ENCODE measurements around the gene SFPQ.
"Not testable (repeated sequence)": the region's sequence is repeated elsewhere in the genome, so short reads cannot be mapped to it uniquely, and the experiment has no call there.

Gene SFPQ, protein sequence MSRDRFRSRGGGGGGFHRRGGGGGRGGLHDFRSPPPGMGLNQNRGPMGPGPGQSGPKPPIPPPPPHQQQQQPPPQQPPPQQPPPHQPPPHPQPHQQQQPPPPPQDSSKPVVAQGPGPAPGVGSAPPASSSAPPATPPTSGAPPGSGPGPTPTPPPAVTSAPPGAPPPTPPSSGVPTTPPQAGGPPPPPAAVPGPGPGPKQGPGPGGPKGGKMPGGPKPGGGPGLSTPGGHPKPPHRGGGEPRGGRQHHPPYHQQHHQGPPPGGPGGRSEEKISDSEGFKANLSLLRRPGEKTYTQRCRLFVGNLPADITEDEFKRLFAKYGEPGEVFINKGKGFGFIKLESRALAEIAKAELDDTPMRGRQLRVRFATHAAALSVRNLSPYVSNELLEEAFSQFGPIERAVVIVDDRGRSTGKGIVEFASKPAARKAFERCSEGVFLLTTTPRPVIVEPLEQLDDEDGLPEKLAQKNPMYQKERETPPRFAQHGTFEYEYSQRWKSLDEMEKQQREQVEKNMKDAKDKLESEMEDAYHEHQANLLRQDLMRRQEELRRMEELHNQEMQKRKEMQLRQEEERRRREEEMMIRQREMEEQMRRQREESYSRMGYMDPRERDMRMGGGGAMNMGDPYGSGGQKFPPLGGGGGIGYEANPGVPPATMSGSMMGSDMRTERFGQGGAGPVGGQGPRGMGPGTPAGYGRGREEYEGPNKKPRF

GRCh38 chr1:35192853-35193664 lies at the start of gene SFPQ:
SFPQ (minus strand) TSS chr1:35193145; CDS start chr1:35193049, 96 bp downstream.
- H3K27ac ChIP-seq, result peak within 1 kb of the TSS; percentile 97
- TF ChIP-seq, protein P1, sequence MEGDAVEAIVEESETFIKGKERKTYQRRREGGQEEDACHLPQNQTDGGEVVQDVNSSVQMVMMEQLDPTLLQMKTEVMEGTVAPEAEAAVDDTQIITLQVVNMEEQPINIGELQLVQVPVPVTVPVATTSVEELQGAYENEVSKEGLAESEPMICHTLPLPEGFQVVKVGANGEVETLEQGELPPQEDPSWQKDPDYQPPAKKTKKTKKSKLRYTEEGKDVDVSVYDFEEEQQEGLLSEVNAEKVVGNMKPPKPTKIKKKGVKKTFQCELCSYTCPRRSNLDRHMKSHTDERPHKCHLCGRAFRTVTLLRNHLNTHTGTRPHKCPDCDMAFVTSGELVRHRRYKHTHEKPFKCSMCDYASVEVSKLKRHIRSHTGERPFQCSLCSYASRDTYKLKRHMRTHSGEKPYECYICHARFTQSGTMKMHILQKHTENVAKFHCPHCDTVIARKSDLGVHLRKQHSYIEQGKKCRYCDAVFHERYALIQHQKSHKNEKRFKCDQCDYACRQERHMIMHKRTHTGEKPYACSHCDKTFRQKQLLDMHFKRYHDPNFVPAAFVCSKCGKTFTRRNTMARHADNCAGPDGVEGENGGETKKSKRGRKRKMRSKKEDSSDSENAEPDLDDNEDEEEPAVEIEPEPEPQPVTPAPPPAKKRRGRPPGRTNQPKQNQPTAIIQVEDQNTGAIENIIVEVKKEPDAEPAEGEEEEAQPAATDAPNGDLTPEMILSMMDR (conservative IDR thresholded peaks at IDR 0.05), result no peak
- peak; percentile 67 for TF ChIP-seq ZFX (IDR thresholded peaks at IDR 0.05)

GRCh38 chr1:35236772-35237171 lies 43.8 kb upstream of the SFPQ start:
- not testable (repeated sequence) for H3K27ac ChIP-seq

DNA sequence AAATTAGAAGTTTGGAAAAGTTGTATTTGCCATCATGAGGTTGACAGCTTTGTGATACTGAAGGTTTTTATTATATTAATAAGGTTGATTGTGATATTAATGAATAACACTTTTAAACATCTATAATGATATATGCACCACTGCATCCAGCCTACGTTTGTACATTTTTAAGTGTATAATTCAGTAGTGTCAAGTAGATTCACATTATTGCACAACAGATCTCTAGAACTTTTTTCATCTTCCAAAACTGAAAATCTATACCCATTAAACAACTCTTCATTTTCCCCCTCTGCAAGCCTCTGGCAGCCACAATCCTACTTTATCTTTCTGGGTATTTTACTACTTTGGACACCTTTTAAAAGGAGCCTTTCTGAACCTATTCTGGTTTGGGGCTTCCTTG lies 38.3 kb upstream of the SFPQ start:
- no peak for TF ChIP-seq ZFX (IDR thresholded peaks at IDR 0.05)
- TF ChIP-seq, protein P1 (conservative IDR thresholded peaks at IDR 0.05), result no peak
- H3K27ac ChIP-seq, result no peak overlapping the region

DNA sequence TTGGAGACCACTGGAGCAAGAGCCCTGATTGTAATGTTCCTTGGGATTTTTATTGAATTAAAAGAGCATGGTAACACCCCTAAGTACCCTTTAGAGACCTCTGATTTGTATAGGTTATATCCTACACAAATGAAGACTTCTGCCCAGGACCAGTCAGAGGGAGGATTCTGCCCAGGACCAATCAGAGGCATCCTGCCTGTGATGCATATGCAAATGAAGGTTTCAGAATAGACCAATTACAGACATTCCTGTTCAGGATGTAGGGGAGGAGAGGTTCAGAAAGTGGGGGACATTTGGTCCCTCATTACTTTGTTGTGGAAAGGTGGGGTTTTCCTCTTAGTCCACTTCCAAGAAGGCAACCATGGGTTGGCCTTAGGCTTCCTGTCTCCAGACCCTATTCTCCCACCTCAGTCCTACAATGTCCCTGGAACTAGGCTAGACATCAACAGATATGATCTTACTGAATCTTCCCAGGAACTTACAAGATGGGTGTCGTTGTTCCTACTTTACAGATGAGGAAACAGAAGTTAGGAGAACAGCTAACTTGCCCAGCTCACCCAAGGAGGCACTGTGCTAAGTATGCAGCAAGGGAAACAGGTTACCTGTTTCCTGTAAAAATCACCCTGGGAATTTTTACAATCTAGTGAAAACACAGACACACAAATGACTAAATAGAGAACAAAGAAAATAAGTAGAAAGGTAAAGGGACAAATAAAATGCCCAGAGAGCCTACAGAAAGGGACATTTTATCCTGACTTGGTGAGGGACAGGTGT lies 36.8 kb upstream of the SFPQ start:
- H3K27ac ChIP-seq, result no peak overlapping the region
- TF ChIP-seq, protein P1 (conservative IDR thresholded peaks at IDR 0.05), result no peak
- no peak for TF ChIP-seq ZFX (IDR thresholded peaks at IDR 0.05)

- no peak overlapping the region for H3K27ac ChIP-seq
- no peak for TF ChIP-seq ZFX (IDR thresholded peaks at IDR 0.05)
- TF ChIP-seq, protein P1 (conservative IDR thresholded peaks at IDR 0.05), result no peak
Measured at GRCh38 chr1:35226546-35226945, 33.6 kb upstream of the SFPQ start.

DNA sequence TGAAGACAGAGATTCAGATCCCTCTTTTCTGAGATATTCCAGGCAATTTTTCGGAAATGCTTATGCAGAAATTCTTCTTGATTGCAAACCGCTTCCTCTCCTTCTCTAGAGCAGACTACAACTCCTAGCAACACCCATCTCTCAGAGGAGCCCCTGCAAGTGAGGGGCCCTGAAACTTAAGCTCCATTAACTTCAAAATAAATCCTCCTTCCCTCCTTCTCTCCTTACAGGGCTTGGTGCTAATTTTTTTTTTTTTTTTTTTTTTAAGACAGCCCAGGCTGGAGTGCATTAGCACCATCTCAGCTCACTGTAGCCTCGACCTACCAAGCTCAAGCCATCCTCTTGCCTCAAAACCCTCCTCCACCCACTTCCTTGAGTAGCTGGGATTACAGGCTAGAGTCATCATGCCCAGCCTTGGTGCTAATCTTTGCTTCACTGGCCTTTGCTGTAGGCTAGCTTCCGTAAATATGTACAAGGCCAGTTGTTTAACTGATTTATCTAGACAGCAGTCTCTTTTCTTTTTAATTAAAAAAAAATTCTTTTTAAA lies 30.2 kb upstream of the SFPQ start:
- TF ChIP-seq ZFX (IDR thresholded peaks at IDR 0.05), result no peak
- TF ChIP-seq, protein P1 (conservative IDR thresholded peaks at IDR 0.05), result no peak
- H3K27ac ChIP-seq, result no peak overlapping the region
